T-helper 9 cell (primary cell): ENCODE measurements around the gene PIN1.
A peak's percentile ranks its signal among the peaks of the same experiment; 100 is the strongest.
"Not testable (repeated sequence)": the region's sequence is repeated elsewhere in the genome, so short reads cannot be mapped to it uniquely, and the experiment has no call there.

Source experiments
- DNase-seq: peaks from one replicate; pipeline ENCODE4 v3.0.0-alpha.2; 2020

PIN1 gene

DNA sequence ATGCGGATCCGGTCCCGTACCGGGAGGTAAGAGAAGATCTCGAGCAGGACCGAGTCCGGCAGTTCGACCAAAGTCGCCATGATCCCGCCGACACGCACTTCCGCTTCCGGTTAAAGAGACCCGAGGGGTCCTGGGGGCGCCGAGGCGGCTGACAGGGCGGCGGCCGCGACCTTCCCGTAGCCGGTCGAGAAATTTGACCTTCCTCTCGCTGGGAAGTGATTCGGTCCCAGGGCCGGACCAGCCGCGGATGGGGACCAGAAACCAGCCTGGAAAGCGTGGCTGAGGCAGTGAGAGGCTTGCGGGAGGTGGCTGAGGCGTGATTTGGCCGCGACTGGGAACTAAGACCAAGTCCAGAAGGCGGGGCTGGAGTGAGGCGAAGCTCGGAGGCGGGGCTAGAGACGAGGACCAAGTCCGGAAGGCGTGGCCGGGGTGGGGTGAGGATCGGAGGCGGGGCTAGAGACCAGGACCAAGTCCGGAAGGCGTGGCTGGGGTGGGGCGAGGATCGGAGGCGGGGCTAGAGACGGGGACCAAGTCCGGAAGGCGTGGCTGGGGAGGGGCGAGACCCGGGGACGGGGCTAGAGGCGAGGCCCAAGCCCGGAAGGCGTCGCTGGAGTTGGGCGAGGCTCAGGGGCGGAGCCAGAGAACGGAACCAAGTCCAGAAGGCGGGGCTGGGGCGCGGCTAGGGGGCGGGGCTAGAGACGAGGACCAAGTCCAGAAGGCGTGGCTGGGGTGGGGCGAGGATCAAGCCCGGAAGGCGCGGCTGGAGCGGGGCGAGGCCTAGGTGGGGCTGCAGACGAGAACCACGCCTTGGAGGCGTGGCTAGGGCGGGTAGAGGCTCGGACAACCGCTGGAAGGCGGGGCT lies 16.2 kb upstream of the PIN1 start, which contains the start of gene FBXL12:
TSS of gene FBXL12 (minus strand) at position 346 of the 862 bp plus-strand sequence. CDS start at position 80, 266 bp downstream.
- DNase-seq: peak; percentile 100

- DNase-seq: no peak
These were observed 15.6 kb upstream of the PIN1 start for GRCh38 chr19:9819596-9819909.

GRCh38 chr19:9820034-9820433 lies 15.1 kb upstream of the PIN1 start:
- DNase-seq: not testable (repeated sequence)

DNA sequence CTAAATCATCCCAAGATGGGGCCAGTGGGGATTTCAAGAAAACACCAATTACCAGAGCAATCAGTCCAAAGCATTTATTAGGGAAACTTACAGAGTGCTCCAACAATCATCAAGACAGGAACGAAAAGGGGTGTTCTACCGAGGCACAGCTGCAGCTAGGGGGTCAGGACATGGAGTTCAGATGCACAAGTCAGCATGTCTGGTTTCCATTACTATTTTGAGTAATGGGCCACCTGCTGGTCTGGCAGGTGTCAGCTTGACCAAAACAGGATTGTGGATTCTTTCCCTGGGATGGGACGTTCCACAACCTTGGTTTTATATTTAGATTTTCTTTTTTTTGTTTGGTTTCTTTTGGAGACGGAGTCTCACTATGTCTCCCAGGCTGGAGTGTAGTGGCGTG lies 11.3 kb upstream of the PIN1 start:
- no peak for DNase-seq

DNA sequence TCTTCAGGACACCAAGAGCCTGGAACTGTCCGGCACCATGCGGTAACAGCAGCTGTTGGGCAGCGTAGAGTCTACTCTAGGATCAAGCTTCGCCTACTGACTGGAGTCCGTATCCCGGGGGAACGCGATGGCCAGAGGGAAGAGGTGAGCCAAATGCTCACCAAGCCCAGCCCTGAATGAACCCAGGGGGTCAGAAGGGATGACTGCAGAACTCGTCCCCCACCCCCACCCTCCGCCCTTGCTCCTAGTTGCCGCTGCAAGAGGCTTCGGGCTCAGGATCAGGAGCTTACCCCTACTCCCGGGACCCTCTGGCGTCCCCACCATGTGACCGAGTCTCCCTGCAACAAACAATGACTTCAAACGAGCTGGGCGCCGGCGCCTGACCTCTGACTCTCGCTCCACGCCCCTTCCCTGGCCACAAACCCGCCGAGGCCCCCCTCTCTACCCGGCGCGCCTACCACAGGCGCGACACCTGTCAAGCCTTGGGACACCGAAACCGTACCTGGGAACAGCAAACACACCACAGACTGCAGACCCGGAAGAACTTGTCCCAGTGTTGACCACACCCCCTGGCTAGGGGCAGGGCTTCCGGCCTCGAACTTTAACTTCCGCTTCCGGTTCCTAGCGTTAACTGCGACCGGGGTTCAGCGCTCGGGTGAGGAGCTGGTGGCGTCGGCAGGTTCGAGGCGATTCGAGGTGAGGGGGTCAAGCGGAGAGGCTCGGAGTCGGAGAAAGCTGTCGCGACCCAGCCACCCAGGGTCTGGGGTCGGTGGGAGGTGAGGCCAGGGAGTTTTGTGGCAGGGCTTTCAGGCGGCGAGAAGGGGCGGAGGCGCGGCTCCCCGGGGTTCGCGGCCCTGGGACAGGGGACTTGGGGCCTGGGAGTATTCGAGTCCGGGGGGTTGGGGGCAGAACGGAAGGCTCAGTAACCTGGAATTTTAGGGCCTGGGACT lies 7.6 kb upstream of the PIN1 start, which contains the start of gene UBL5:
TSS of gene UBL5 (plus strand) at position 630 of the 950 bp plus-strand sequence. CDS start 420 bp downstream, outside the sequence.
- DNase-seq: peak; percentile 80

DNA sequence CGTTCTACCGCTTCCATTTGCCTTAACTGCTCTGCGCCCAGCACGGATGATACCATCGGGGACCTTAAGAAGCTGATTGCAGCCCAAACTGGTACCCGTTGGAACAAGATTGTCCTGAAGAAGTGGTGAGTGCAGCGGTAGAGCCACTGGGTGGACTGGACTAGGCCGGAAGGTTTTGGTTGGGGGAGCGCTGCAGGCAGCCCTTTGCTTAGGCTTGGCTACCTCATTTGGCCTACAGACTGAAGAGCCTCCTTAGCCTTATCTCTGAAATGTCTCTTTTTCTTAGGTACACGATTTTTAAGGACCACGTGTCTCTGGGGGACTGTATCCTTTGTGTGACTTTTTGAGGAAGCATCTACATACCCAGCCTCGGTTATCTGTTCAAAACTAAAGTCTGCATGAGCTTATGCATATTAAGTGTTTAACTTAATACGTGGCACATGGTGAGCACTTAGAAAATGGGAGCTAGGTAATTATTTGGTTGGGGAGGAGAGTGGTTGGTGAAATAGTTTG lies 6.5 kb upstream of the PIN1 start:
- no peak for DNase-seq

DNA sequence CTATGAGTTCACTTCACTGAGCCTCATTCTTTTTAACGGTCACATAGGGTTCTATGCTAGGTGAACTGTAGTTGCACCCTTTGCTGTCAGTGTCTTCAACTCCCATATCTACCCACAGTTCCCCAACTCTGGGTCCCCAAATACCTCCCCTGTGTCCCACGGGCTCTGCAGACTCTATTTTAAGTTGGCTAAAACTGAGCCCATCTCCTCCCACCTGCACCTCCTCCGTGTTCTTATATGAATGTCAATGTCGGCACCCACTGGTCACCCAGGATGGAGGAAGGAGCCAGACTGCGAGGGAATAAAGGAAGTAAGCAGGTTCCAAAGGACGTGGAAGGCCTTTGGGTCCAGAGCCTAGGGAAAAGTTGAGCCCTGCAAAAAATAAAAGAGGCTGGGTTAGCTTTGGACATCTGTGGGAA lies 802 bp upstream of the PIN1 start:
- DNase-seq: no peak

GRCh38 chr19:9835507-9835949 lies 410 bp downstream of the PIN1 start:
- no peak for DNase-seq

GRCh38 chr19:9836021-9836420 lies 903 bp downstream of the PIN1 start:
- DNase-seq: no peak

DNA sequence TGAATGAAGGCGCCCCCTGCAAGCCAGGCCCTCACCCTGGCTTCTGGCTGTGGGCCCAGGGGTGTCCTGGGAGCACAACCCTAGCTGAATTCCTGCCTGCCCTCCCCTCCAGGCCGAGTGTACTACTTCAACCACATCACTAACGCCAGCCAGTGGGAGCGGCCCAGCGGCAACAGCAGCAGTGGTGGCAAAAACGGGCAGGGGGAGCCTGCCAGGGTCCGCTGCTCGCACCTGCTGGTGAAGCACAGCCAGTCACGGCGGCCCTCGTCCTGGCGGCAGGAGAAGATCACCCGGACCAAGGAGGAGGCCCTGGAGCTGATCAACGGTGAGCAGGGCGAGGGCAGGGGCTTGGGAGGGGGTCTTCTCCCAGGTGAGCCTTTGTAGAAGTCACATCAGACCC lies 3.2 kb downstream of the PIN1 start:
- DNase-seq: no peak

- DNase-seq: no peak
These were observed 4.3 kb downstream of the PIN1 start for GRCh38 chr19:9839415-9839814.

DNA sequence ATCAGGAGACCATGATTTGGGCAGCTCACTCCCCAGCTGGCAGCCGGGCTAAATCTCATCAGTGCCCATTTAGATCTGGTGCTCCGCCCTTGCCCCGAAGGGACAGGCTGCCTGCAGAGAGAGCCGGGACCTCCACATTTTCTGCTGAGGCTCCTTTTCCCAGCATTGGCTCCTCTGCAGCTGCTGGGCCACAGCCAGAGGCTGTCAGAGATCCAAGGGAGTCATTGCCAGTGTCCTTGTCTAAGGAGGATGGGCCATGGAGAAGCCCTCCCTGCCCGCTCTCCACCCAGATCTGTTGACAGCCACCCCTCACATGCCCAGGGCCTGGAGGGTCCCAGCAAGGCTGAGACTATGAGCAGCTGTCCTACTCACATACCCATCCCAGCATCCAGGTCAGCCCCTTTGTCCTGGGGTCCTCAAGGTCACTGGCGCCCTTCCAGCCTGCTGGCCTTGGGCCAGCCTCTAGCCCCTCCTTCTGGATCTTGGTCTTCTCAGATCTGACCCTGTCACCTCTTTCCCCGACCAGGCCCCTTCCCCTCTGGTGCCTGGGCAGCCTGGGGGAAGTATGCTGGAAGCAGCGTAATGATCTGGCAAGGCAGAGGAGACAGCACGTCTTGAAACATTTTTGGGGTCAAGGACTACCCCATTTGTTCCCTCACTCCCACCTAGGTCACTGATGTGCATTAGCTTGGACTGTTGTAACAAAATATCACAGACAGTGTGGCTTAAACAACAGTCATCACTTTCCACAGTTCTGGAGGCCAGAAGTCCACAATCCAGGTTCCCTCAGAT lies 7.9 kb downstream of the PIN1 start:
- DNase-seq: no peak

GRCh38 chr19:9843626-9844273 lies 8.6 kb downstream of the PIN1 start:
- DNase-seq: not testable (repeated sequence)

DNA sequence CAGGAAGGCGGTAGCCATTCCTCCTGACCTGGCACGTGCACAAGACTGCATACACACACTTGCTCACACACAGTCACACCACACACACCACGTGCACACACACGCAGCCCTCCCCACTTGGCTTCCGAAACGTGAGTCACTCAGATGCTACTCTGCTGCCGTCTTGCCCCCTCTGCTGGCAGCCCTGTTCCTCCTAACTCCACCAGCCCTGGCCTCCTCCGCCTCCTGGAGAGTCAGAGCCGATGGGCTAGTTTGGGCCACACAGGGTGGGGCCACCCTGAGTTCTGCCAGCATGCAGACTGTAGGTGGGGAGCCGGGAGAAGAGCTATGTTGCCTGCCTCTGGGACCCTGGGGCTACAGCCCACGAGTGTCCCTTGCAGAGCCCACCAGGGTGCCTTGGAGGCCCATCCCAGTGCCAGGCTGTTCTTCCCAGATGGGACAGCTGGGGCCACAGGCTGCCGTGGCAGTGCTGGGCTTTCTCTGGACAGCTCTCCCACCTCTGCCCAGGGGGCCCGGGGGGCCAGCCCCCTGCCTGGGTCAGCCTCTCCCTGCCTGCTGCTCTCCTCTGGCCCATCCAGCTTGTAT lies 12.1 kb downstream of the PIN1 start:
- no peak for DNase-seq

- peak; percentile 33 for DNase-seq
These were observed 12.9 kb downstream of the PIN1 start for GRCh38 chr19:9848060-9848459.

DNA sequence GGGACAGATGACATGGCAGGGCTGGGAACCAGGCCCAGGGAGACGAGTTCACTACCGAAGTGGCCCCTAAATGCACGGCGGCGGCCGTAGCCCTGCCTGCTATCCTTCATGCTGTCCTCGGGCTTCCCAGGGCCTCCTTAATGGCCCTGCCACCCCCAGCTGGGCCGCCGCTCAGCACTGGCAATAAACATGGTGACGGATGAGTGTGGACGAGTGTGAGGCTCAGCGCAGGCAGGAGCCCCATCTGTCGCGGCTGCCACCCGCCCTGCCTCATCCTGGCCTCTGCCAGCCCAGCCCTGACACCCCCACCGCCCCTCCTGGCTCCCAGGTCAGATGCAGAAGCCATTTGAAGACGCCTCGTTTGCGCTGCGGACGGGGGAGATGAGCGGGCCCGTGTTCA lies 13.6 kb downstream of the PIN1 start:
- DNase-seq: no peak

- DNase-seq: no peak
These were observed 14.7 kb downstream of the PIN1 start for GRCh38 chr19:9849791-9850190.

- no peak for DNase-seq
These were observed 15.3 kb downstream of the PIN1 start for GRCh38 chr19:9850235-9850959.

DNA sequence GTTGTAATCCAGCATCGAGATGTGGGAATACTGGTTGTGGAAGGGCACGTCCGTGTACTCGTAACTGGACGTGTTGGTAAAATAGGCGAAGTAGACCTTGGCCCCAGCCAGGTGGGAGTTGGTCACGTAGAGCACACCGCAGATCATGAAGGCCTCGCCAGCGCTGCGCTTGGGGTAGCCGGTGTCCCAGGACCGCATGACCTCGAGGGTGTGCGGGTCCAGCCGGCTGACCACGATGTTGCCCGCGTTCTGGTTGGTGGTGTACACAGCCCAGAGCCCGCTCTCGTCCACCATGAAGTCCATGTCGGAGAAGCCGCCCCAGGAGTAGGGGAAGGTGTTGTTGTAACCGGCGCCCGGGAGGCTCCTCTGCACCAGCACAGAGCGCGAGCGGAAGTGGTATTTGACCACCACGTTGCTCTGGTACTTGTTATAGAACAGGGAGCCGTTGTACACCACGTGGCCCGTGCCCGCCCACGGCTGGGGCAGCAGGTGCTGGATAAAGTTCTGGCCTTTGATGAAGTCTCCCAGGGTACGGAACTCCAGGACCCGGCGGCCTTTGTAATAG lies 19.2 kb downstream of the PIN1 start:
- no peak for DNase-seq

- no peak for DNase-seq
These were observed 21.5 kb downstream of the PIN1 start for GRCh38 chr19:9856609-9857008.
